HK-2 (cell line): ENCODE measurements around the gene FOXP1.

Experiments
- DNase-seq: peaks from one replicate; pipeline ENCODE4 v3.0.0-alpha.2; 2018; ENCODE audit not compliant: unreplicated experiment

The FOXP1 gene

GRCh38 chr3:71583566-71584393 lies at the start of gene FOXP1:
FOXP1 (minus strand) TSS chr3:71583728; CDS start chr3:71198381, 385,347 bp downstream.
- peak; percentile 37 for DNase-seq

- no peak for DNase-seq
These were observed 46.2 kb upstream of the FOXP1 start for GRCh38 chr3:71629711-71630110.

DNA sequence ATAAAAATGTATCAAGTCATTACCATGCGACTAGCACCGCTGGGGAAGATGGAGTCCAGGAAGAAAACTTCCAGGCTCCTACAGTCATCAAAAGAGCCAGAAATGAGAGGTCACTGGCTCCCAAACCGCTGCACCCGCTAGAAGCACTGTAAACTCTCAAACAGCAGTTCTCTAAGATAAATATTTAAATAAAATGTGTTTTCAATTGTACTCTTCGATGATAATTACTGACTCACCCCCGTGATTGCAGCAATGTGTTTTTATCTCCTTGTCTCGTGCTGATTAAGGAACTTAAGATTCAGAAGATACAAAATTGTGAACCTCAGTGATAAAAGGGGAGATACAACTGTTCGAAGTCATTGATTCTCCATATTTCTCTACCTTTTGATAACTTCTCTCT lies 45.8 kb upstream of the FOXP1 start:
- DNase-seq: no peak

DNA sequence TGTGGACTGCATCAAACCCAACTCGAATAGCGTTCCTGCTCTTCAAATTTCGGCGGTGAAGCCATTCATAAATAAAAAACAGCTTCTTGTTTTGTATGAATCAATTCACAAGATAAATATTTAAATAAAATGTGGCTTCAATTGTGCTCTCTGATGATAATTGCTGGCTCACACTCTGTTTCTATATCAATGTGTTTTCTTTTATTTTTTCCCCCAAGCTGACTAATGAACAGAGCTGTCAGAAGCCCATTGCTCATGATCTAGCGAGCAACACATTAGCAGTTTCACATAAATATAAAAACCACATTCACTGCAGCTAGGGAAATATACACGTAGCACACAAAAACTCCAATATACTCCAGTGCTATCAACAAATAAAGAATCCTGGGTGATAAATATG lies 45.0 kb upstream of the FOXP1 start:
- no peak for DNase-seq

DNA sequence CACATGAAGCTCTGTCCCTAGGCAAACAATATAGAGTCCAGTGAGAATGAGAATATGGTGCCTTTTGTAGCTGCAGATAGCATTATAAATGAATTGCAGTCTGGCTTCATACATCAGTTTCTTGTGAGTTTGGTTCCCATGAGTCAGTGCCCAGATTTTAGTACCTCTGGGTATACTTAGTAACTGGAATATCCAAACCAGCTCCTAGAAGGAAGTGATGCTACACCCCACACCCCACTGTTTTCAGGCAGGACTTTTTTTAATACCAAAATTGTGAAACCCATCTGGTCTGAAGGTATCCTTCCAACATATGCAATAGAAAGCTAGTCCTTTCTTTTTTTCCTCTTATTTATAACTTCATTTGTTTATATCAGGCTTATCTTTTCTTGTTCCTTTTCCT lies 42.1 kb upstream of the FOXP1 start:
- DNase-seq: no peak

GRCh38 chr3:71621825-71622537 lies 38.5 kb upstream of the FOXP1 start:
- no peak for DNase-seq

- no peak for DNase-seq
These were observed 35.0 kb upstream of the FOXP1 start for GRCh38 chr3:71618538-71618937.

- DNase-seq: no peak
These were observed 33.1 kb upstream of the FOXP1 start for GRCh38 chr3:71616571-71617021.

GRCh38 chr3:71614869-71615268 lies 31.3 kb upstream of the FOXP1 start:
- no peak for DNase-seq

DNA sequence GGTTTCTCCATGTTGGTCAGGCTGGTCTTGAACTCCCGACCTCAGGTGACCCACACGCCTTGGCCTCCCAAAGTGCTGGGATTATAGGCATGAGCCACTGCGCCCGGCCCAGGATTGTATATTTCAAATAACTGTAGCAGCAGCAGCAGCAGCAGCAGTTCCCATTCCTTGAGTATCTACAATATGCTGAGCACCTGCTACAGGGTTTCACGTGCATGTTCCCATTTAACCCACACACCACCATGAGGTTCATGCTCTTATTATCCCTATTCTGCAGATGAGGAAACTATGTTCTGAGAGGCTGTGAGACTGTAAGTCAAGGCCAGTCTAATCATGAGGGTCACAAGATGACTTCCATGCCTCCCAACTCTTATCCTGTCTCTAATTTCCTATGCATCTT lies 30.9 kb upstream of the FOXP1 start:
- DNase-seq: no peak

- DNase-seq: no peak
These were observed 27.6 kb upstream of the FOXP1 start for GRCh38 chr3:71611099-71611498.

GRCh38 chr3:71607364-71607763 lies 23.8 kb upstream of the FOXP1 start:
- DNase-seq: no peak

- DNase-seq: no peak
These were observed 23.1 kb upstream of the FOXP1 start for GRCh38 chr3:71606582-71606981.

- DNase-seq: no peak
These were observed 18.7 kb upstream of the FOXP1 start for GRCh38 chr3:71602256-71602655.

DNA sequence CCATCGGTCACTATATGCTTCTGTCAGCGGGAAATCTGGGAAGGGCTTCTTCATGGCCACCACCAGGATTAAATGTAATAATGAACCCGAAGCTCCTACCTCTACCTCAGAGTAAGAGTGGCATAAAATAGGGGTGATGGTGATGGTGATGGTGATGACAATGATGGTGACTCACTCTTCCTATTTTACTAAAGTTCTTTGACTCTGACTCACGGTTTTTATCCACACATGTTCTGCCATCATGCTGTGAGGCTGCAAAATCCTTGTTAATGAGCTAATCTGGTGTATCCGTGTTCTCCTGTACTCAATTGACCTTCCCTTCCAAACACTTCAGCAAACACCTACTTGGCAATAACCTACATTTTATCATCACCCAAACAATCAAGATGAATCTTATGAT lies 18.3 kb upstream of the FOXP1 start:
- no peak for DNase-seq

- DNase-seq: no peak
These were observed 17.2 kb upstream of the FOXP1 start for GRCh38 chr3:71600646-71601288.

- no peak for DNase-seq
These were observed 15.9 kb upstream of the FOXP1 start for GRCh38 chr3:71599416-71599815.

DNA sequence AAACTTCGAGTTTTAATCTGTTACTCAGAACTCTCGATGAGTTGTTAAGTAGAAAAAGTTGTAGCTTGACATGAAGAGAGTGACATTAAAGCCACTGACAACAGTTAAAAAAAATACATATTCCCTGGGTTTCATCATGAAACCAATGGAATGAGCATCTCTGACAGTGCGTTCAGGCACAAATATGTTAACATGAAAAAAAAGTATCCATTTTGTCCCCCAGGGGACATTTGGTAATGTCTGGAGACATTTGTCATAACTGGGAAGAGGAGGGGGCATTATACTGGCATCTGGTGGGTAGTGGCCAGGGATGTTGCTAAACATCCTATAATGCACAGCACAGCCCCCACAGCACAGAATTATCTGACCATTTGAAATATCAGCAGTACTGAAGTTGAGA lies 14.8 kb upstream of the FOXP1 start:
- no peak for DNase-seq

DNA sequence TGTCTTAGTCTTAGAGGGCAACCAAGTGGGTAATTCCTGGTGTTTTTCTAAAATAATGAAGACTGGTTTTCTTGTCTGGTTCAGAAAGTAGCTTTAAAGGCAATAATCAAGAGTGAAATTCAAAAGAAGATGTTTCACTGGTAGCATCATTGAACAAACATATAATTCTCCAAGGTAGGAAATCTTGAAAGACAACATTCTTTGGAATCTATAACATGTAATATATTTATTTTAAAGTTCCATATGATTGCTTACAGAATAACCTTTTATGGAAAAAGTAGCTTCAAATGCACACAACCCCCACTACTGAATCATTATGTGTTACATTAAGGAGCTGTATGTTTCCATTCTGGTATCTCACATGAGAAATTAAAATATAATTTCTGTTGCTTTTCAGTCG lies 13.8 kb upstream of the FOXP1 start:
- DNase-seq: no peak

- DNase-seq: no peak
These were observed 9.6 kb upstream of the FOXP1 start for GRCh38 chr3:71593106-71593505.

GRCh38 chr3:71591101-71591500 lies 7.6 kb upstream of the FOXP1 start:
- DNase-seq: no peak

- DNase-seq: no peak
These were observed 5.6 kb upstream of the FOXP1 start for GRCh38 chr3:71589132-71589531.

DNA sequence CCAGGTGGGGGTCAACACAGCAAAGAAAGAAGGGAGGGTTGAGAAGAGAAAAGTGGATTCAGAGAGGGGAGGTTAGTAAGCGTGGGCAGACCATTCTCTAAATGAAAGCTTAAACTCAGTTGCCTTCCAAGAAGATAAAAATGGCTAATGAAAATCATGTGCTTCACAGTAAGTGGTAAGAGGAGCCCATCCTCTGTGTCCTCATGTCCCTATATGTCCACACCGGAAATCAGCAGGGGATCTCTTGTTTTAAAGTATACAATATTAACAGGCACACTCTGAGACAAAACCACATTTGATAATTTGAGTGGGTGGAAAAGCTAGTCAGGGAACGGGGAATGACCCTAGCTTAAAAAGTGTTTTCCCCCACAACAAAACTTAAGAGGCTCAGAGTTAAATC lies 4.4 kb upstream of the FOXP1 start:
- DNase-seq: no peak
